Nephron (organoid): ENCODE results near the gene XRCC1.

ENCODE experiments used
- H3K27ac Mint-ChIP-seq, 3 experiments: 2 replicates each; pipeline ENCODE4 v1.8.0; 2020; ENCODE audit warnings: mixed read lengths in 3 of 3, mild to moderate bottlenecking in 2 of 3, moderate library complexity in 1 of 3
- H3K27me3 Mint-ChIP-seq: 2 replicates; pipeline ENCODE4 v1.8.0; 2021; ENCODE audit warnings: low read depth, mild to moderate bottlenecking, moderate library complexity, mixed read lengths
- H3K36me3 Mint-ChIP-seq: 2 replicates; pipeline ENCODE4 v1.8.0; 2020; ENCODE audit warnings: low read depth, mixed read lengths
- H3K4me1 Mint-ChIP-seq: 2 replicates; pipeline ENCODE4 v1.8.0; 2020; ENCODE audit warnings: mixed read lengths
- H3K4me3 Mint-ChIP-seq, 3 experiments: 2 replicates each; pipeline ENCODE4 v1.8.0; 2020; ENCODE audit warnings: mild to moderate bottlenecking in 3 of 3, mixed read lengths in 3 of 3, moderate library complexity in 2 of 3
- H3K9me3 Mint-ChIP-seq: 2 replicates; pipeline ENCODE4 v1.8.0; 2020; ENCODE audit warnings: mixed read lengths
- TF ChIP-seq, protein P1 (sequence below), 3 experiments: fragments of 200-600 bp; sonication (generic); IDR thresholded peaks; one replicate each; pipeline ENCODE4 v1.5.0; 2021; ENCODE audit warnings: antibody characterized with exemption in 3 of 3; ENCODE audit not compliant: unreplicated experiment in 3 of 3

Gene XRCC1

GRCh38 chr19:43544077-43544476 is 31.2 kb downstream of the XRCC1 start:
- H3K27me3 Mint-ChIP-seq = no peaks in the 10 kb centered on the region
- H3K36me3 Mint-ChIP-seq = peaks cover 68% of the 10 kb centered on the region
- peaks cover 3% of the 10 kb centered on the region for H3K9me3 Mint-ChIP-seq
- H3K4me3 Mint-ChIP-seq = no peak overlapping the region
- H3K27ac Mint-ChIP-seq = no peak overlapping the region
- H3K4me1 Mint-ChIP-seq = no peaks in the 10 kb centered on the region
- TF ChIP-seq, protein P1, sequence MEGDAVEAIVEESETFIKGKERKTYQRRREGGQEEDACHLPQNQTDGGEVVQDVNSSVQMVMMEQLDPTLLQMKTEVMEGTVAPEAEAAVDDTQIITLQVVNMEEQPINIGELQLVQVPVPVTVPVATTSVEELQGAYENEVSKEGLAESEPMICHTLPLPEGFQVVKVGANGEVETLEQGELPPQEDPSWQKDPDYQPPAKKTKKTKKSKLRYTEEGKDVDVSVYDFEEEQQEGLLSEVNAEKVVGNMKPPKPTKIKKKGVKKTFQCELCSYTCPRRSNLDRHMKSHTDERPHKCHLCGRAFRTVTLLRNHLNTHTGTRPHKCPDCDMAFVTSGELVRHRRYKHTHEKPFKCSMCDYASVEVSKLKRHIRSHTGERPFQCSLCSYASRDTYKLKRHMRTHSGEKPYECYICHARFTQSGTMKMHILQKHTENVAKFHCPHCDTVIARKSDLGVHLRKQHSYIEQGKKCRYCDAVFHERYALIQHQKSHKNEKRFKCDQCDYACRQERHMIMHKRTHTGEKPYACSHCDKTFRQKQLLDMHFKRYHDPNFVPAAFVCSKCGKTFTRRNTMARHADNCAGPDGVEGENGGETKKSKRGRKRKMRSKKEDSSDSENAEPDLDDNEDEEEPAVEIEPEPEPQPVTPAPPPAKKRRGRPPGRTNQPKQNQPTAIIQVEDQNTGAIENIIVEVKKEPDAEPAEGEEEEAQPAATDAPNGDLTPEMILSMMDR (IDR thresholded peaks at IDR 0.05; ENCODE audit: unreplicated experiment in 3 of 3) = no peak

DNA sequence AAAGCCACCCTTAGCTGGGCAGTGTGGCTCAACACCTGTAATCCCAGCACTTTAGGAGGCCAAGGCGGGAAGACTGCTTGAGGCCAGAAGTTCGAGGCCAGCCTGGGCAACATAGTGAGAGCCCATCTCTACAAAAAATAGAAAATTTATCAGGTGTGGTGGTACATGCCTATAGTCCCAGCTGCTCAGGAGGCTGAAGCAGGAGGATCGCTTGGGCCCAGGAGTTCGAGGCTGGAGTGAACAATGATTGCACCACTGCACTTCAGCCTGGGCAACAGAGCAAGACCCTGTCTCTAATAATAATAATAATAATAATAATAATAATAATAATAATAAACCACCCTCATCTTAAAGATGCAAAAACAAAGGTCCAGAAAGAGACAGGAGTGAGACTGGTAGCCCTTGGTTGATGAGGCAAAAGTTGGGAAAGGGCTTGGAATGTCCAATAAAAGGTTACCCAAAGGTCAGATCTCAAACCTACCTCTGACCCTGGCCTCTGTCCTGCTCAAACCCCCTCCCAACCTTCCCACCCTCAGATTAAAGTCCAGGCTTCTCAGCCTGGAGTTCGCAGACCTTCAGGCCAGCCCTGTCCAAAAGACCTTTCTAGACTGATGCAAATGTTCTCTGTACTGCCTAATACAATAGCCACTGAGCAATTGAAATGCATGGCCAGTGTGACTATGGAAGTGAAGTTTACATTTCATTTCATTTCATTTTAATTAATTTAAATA is 33.2 kb downstream of the XRCC1 start:
- TF ChIP-seq, protein P1 (IDR thresholded peaks at IDR 0.05; ENCODE audit: unreplicated experiment in 3 of 3) = no peak
- no peaks in the 10 kb centered on the region for H3K4me1 Mint-ChIP-seq
- H3K4me3 Mint-ChIP-seq = no peak overlapping the region
- H3K36me3 Mint-ChIP-seq = peaks cover 78% of the 10 kb centered on the region
- peaks cover 10% of the 10 kb centered on the region for H3K9me3 Mint-ChIP-seq
- H3K27ac Mint-ChIP-seq = no peak overlapping the region
- no peaks in the 10 kb centered on the region for H3K27me3 Mint-ChIP-seq

DNA sequence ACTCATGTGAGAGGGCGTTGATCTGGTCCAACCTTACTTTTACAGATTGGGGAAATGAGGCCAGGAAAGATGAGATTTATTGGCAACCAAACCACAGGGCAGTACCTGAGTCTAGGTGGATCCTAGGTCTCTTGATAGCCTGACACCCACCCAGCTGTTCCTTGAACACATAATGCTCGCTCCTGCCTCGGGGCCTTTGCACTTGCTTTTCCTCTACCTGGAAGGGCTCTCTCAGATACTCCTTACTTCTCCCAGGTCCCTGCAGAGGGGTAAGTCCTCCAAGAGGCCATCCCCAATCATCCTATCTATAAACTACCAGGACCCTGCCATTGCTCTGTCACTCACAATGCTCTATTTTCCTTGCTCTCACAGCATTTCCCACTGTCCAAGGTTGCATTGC is 34.9 kb downstream of the XRCC1 start:
- Mint-ChIP-seq H3K9me3 (peaks cover 10% of the 10 kb centered on the region), H3K27me3 (no peaks in the 10 kb centered on the region), H3K4me1 (peaks cover 2% of the 10 kb centered on the region), H3K27ac (no peak overlapping the region), H3K36me3 (peaks cover 88% of the 10 kb centered on the region), H3K4me3 (no peak overlapping the region)
- TF ChIP-seq, protein P1 (IDR thresholded peaks at IDR 0.05; ENCODE audit: unreplicated experiment in 3 of 3) = no peak

DNA sequence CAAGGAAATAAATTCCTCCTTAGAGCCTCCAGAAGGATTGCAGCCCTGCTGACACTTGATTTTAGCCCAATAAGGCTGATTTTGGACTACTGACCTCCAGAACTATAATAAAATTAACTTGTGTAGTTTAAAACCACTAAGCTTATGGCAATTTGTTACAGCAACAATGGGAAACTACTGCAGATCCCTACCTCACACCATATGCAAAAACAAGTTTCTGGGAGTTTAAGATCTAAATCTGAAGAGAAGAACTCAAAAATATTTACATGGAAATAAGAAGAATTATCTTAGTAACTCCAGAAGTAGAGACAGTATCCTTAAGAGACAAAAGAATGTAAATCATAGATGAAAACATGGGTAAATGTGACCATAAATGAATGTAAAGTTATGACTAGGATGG is 36.4 kb downstream of the XRCC1 start:
- Mint-ChIP-seq H3K4me1 (peaks cover 5% of the 10 kb centered on the region), H3K9me3 (peaks cover 10% of the 10 kb centered on the region), H3K4me3 (no peak overlapping the region), H3K36me3 (peaks cover 73% of the 10 kb centered on the region), H3K27ac (no peak overlapping the region), H3K27me3 (no peaks in the 10 kb centered on the region)
- TF ChIP-seq, protein P1 (IDR thresholded peaks at IDR 0.05; ENCODE audit: unreplicated experiment in 3 of 3) = no peak

DNA sequence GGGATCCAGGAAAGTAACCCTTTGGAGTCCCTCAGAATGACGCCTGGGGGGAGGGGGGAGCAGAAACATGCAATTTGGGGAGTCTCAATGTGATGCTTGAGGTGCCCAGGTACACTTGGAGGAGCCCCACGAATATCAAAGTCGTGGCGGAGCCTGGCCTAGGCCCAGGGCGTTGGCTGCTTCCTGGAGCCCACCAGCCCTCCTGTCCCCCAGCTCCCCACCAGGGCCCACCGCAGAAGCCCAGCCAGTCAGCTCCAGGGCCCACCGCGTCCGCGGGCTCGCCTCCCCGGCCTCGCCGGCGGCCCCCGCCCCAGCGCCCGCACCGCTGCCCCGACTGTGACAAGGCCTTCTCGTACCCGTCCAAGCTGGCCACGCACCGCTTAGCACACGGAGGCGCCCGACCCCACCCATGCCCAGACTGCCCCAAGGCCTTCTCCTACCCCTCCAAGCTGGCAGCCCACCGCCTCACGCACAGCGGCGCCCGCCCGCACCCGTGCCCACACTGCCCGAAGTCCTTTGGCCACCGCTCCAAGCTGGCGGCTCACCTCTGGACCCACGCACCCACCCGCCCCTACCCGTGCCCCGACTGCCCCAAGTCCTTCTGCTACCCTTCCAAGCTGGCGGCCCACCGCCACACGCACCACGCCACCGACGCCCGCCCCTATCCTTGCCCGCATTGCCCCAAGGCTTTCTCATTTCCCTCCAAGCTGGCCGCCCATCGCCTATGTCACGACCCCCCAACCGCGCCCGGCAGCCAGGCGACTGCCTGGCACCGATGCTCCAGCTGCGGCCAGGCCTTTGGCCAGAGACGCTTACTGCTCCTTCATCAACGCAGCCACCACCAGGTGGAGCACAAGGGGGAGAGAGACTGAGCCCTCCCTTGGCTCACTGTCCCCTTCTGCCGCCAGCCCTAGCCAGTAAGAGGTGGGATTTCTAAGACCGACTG is 40.2 kb downstream of the XRCC1 start:
- H3K27me3 Mint-ChIP-seq = no peaks in the 10 kb centered on the region
- peaks cover 40% of the 10 kb centered on the region for H3K36me3 Mint-ChIP-seq
- H3K4me3 Mint-ChIP-seq = peak overlapping the region; percentile 61 to 92 (median 77)
- peaks cover 10% of the 10 kb centered on the region for H3K4me1 Mint-ChIP-seq
- H3K9me3 Mint-ChIP-seq = peaks cover 10% of the 10 kb centered on the region
- TF ChIP-seq, protein P1 (IDR thresholded peaks at IDR 0.05; ENCODE audit: unreplicated experiment in 3 of 3) = peak; percentile 37 to 49 (median 45)
- H3K27ac Mint-ChIP-seq = peak overlapping the region in 2 of 3 experiments; percentile 27 to 69
